ENCODE data around the gene ADK.
A peak's percentile ranks its signal among the peaks of the same experiment; 100 is the strongest.

ADK gene

DNA sequence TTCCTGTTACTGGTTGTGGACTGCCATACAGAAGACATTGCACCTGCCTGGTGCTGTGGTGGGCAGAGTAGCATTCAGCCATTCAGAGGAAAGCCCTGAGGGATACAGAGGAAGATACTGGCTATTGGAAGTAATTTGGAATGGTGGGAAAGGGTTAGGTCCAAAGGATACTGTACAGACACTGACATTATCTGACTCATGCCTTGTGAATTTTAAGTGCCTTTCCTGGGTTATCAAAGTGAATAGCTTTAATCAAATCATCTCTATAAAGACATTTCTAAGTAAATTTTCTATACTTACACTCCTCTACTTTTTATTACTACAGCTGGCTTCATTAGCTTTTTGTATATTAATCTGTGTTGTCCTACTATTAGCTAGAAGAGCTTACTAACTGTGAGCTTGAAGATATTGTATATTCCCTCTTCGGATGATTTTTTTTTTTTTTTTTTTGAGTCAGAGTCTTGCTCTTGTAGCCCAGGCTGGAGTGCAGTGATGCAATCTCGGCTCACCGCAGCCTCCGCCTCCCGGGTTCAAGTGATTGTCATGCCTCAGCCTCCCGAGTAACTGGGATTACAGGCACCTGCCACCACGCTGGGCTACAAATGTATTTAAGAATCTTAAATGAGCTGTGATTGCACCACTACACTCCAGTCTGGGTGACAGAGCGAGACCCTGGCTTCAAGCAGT lies 186.5 kb downstream of the ADK start:
- no peak for DNase-seq (ENCODE audit: low read depth in 1 of 2, low spot score in 1 of 2)
- no peak overlapping the region for H3K4me3 ChIP-seq (replicated peaks; ENCODE audit: insufficient read depth, low read length)
- TF ChIP-seq REST (IDR thresholded peaks at IDR 0.05; ENCODE audit: insufficient replicate concordance, low read depth) (no peak), POLR2AphosphoS5 (IDR thresholded peaks at IDR 0.05; ENCODE audit: low read depth) (no peak), GABPA (IDR thresholded peaks at IDR 0.05; ENCODE audit: low read depth) (no peak), SPI1 (IDR thresholded peaks at IDR 0.05; ENCODE audit: borderline replicate concordance, low read depth) (no peak)
- TF ChIP-seq, protein P1, sequence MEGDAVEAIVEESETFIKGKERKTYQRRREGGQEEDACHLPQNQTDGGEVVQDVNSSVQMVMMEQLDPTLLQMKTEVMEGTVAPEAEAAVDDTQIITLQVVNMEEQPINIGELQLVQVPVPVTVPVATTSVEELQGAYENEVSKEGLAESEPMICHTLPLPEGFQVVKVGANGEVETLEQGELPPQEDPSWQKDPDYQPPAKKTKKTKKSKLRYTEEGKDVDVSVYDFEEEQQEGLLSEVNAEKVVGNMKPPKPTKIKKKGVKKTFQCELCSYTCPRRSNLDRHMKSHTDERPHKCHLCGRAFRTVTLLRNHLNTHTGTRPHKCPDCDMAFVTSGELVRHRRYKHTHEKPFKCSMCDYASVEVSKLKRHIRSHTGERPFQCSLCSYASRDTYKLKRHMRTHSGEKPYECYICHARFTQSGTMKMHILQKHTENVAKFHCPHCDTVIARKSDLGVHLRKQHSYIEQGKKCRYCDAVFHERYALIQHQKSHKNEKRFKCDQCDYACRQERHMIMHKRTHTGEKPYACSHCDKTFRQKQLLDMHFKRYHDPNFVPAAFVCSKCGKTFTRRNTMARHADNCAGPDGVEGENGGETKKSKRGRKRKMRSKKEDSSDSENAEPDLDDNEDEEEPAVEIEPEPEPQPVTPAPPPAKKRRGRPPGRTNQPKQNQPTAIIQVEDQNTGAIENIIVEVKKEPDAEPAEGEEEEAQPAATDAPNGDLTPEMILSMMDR (IDR thresholded peaks at IDR 0.05; ENCODE audit: insufficient read depth, low read length) = no peak
- H3K27ac ChIP-seq (replicated peaks) = no peak overlapping the region
- H3K27me3 ChIP-seq (ENCODE audit: insufficient read depth, poor library complexity, severe bottlenecking) = no peaks in the 10 kb centered on the region

DNA sequence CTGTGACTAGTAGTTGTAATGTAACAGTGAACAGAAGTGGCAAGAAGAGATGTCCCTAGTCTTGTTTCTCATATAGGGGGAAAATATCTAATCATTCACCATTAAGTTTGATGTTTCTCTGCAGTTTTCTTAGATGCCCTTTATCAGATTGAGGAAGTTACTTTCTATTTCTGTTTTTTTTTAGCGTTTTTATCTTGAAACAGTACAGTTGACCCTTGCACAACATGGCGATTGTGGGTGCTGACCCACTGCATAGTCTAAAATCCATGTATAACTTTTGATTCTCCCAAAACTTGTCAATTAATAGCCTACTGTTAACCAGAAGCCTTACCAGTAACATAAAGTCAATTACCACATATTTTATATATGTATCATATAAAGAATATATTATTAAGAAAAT lies 192.0 kb downstream of the ADK start:
- H3K4me3 ChIP-seq (replicated peaks; ENCODE audit: insufficient read depth, low read length) = no peak overlapping the region
- peak in 1 of 2 experiments; percentile 46 for DNase-seq (ENCODE audit: low read depth in 1 of 2, low spot score in 1 of 2)
- H3K27ac ChIP-seq (replicated peaks) = peak overlapping the region; percentile 56
- no peak for TF ChIP-seq GABPA (IDR thresholded peaks at IDR 0.05; ENCODE audit: low read depth)
- no peak for TF ChIP-seq REST (IDR thresholded peaks at IDR 0.05; ENCODE audit: insufficient replicate concordance, low read depth)
- no peak for TF ChIP-seq POLR2AphosphoS5 (IDR thresholded peaks at IDR 0.05; ENCODE audit: low read depth)
- TF ChIP-seq SPI1 (IDR thresholded peaks at IDR 0.05; ENCODE audit: borderline replicate concordance, low read depth) = no peak
- TF ChIP-seq, protein P1 (IDR thresholded peaks at IDR 0.05; ENCODE audit: insufficient read depth, low read length) = no peak
- H3K27me3 ChIP-seq (ENCODE audit: insufficient read depth, poor library complexity, severe bottlenecking) = no peaks in the 10 kb centered on the region

- Histone ChIP-seq H3K27me3 (ENCODE audit: insufficient read depth, poor library complexity, severe bottlenecking) (no peaks in the 10 kb centered on the region), H3K27ac (replicated peaks) (no peak overlapping the region), H3K4me3 (replicated peaks; ENCODE audit: insufficient read depth, low read length) (no peak overlapping the region)
- no peak for DNase-seq (ENCODE audit: low read depth in 1 of 2, low spot score in 1 of 2)
- TF ChIP-seq GABPA (IDR thresholded peaks at IDR 0.05; ENCODE audit: low read depth) (no peak), SPI1 (IDR thresholded peaks at IDR 0.05; ENCODE audit: borderline replicate concordance, low read depth) (no peak), POLR2AphosphoS5 (IDR thresholded peaks at IDR 0.05; ENCODE audit: low read depth) (no peak), REST (IDR thresholded peaks at IDR 0.05; ENCODE audit: insufficient replicate concordance, low read depth) (no peak)
- TF ChIP-seq, protein P1 (IDR thresholded peaks at IDR 0.05; ENCODE audit: insufficient read depth, low read length) = no peak
Measured at GRCh38 chr10:74343804-74344203, 192.8 kb downstream of the ADK start.

Measured in HL-60 (cell line).